DMS114 treated with DMSO at 0.1 percent for 48 hours (cell line): ENCODE measurements around the gene DNMT3A.
A peak's percentile ranks its signal among the peaks of the same experiment; 100 is the strongest.

Source experiments
- DNase-seq: peaks from one replicate; lab custom pipeline; 2025; ENCODE audit not compliant: unreplicated experiment; lab: John Stamatoyannopoulos, UW

DNMT3A gene

DNA sequence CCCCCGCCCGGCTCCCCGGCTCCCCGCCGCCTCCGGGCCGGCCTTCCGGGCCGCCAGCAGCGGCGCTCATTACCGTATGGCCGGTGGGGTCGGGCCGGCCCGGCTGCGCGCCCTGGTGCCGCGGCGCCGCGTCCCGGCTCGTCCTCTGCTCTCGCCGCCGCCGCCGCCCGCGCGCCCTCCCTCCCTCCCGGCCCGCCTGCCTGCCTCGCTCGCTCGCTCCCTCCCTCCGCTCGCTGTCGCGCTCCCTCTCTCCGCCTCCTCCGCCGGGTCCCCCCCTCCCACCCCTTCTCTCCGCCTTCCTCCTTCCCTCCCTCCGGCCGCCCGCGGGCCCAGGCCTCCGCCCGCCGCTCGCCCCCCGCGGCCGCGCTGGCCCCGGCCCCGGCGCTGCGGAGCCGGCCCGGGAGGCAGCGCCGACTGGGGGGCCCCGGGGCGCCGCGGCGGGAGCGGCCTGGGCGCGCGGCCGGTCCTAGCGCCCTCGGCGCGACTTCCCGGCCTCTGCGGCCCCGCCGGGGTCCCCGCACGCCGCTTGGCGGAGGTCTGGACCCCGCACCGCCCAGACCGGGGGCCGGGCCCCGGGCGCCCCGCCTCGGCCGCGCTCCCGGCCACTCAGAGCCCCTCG lies at the start of gene DNMT3A:
Gene DNMT3A, minus strand, starts transcription at position 173 of the 619 bp plus-strand sequence. CDS start 27,941 bp downstream, outside the sequence.
- DNase-seq = peak; percentile 7

DNA sequence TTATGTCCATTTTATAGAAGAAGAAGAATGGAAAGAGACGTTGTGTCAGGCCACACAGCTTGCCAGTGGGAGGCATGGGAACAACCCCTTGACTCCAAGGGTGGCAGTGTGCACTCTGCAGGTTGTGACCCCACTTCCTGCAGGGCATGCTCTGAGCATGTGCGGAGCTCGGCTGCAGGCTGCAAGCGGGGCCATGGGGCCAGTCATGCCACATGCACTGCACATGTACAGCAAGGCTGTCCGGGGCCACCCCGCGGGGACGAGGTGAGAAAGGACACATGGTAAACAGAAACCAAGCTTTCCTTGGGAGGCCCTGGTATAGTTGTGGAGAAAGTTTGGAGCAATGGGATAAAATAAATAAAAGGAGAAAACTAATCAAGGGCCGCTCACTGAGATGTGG lies 47.4 kb upstream of the DNMT3A start:
- no peak for DNase-seq

- no peak for DNase-seq
Observed at GRCh38 chr2:25388491-25388890, 46.8 kb upstream of the DNMT3A start.

DNA sequence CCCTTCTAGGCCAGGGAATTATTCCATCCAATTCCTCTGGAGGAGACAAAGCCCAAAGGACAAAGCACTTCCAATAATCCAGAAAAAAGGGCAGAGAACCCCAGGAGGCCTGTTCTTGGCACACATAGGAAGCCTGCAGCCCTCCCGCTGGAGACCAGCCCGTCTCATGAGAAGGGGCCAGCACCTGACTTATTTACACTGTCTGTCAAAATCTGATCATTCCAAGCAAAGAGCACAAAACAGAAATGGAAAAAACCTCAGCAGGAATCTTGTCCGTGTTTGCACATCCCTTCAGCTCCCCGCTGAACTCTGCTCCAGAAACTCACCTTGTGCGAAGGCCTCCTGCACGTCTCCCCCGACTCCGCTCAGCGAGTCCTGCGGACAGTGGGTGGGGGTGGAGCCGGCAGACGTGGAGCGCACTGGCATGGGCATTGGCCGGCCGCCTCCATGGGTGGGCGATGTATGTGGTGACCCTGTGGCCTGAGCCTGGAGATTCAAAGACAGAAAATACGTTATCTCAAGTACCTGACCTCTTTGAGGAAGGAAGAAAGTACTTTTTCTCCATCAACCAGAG lies 46.2 kb upstream of the DNMT3A start:
- DNase-seq = no peak

DNA sequence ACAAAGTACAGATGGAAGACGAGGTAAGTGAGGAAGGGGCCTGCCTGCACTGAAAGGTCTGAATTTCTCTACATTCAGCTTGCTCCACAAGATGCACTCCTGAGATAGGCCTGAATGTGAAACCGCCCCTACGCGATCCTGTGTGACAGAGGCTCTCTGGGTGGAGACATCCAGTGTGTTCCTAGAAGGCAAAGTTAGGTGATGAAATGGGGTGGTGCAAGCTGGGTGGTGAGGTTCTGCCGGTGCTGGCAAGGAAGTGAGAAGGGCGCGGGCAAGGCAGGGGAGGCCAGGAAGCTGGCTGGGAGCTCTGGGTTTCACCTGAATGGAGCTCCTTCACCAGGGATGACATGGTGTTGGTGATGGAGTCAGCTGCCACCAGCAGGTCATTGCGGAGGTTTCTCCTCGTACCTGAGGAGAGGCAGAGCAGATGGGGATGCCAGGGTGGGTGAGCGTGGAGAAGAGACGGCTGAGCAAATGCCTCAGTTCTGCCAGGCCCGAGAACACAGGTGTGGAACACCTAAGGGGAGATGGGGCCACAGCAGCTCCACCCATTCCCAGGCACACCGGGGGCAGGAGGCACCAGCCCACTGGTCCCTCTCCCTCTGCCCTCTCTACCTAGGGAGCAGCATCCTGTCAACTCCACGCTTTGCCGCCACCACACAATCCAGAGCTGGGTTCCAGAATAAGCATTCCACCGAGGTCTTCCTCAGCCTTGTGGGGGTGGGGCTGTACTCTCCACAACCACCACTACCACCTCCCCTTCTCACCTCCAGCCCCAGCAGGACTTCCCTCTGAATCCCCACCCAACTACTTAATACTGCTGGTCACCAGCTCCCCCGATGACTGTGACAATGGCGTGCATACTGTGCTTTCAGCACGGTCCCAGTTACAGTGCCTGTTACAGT lies 45.5 kb upstream of the DNMT3A start:
- no peak for DNase-seq

- DNase-seq = no peak
Observed at GRCh38 chr2:25385910-25386309, 44.2 kb upstream of the DNMT3A start.

- no peak for DNase-seq
Observed at GRCh38 chr2:25383806-25384205, 42.1 kb upstream of the DNMT3A start.

DNA sequence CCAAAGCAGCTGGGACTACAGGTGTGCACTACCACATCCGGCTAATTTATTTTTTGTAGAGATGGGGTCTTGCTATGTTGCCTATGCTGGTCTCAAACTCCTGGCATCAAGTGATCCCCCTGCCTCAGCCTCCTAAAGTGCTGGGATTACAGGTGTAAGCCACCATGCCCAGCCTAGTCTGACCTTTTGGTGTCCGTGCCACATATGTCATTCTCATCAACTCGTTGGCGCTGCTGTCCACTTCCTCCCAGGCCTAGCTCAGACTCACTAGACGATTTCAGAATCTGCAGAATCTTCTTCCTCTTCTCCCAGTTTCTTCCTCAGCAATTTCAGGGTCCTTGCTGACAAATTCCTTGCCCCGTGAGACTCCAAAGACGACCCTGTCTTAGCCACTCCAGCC lies 39.8 kb upstream of the DNMT3A start:
- DNase-seq = no peak

DNA sequence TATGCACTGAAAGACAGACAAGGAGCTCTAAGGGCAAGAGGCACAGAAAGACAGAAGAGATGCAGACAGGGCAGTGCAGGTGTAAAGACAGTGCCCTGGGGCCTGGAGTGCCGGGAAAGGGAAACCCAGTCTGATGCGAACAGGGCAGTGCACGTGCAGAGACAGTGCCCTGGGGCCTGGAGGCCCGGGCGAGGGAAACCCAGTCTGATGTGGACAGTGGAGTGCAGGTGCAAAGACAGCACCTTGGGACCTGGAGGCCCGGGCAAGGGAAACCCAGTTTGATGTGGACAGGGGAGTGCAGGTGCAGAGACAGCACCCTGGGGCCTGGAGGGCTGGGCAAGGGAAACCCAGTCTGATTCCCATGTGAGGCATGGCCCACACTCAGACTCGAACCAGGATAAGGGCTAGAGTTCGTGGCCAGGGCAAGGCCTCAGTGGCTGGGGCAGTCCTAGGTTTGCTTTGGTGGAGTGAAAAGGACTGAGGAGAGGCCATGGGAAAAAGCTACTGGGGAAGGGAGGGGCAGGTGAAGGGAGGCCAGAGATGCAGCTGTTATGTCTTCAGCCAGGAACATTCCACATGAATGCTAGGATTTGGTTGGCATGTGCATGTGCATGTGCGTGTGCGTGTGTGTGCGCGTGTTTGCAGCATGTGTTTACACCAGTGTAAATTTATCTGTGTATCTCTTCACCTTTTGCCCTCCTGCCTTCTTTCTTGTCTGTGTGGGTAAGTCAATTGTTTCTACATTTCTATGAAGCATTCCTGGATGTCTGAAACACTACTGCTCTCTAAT lies 39.1 kb upstream of the DNMT3A start:
- DNase-seq = no peak

GRCh38 chr2:25380023-25380422 lies 38.3 kb upstream of the DNMT3A start:
- no peak for DNase-seq

DNA sequence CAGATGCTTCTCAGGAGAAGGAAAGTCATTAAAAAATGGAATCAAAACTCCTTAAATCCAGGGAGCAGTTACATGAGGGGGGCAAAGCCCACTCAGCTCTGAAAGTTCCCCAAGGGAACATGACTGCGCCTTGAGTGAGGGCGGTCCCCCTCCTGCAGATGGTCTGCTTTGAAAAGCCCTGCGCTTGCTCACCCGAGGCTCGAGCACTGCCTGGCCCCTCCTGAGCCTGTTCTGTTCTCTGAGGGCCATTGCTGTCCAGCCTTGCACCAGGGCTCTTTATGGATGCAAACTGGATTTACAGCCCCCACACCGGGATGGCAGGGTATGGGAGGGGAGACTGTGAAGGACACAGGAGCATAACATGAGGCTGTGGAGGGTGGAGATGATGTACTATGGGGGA lies 37.8 kb upstream of the DNMT3A start:
- DNase-seq = no peak

DNA sequence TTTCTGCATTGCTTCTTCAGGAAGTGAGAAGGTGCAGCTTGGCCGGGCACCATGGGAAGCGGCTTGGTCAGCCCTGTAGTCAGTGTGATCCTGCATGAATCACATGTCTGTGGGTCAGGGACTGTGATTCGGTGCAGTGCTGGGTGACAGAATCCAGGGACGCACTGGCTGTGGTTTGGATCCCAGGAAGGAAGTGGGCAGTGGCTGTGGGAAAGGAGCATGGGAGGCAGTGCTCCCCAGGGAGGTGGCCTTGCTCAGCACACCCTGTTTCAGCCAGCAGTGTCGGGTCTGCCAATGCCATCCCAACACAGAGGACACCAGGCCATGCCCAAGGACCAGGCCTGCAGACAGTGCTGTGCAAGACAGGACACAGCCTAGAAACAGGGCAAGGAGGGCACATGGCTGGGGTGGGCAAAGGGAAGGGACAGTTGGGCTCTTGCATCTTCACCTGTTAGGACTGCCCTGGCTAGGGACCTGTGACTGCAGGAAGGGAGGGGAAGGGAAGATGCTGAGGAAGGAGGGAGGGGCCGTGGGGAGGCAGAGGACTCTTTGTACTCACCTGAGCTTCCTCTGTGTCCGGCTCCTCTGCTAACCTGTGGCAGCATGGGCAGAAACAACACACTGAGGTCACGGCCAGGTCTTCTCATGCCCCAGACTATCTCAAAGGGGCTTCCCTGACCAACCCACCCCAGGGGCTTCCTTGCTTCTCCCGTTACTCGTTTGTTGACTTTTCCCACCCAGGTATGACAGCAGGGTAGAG lies 37.2 kb upstream of the DNMT3A start:
- DNase-seq = no peak

DNA sequence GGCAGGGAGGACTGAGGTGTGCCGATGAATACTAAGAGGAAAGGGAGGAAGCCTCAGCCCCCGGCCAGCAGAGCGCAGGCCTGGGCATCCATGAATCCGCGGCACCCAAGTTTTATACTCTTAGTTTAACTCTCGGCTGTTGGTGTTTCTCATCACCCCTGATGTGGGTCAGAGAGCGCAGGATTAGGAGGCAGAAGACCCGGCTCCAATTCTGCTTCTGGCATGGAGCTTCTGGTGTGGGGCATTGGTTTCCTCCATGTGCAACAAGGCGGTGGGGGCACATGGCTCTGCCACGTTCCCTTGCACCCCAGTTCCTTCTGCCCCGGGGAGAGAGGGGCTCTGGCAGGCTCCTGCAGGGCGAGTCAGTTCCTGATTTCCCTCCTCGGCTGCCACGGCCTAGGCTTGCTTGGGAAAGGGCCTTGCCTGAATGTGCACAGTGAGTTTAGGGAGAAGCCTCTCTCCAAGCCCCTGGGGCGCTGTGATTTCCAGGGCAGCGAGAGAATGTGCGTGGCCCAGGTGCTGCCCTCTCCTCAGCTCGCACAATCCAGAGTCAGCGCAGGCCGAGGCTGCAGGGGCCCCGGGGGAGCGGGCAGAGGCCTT lies 36.2 kb upstream of the DNMT3A start:
- DNase-seq = no peak

DNA sequence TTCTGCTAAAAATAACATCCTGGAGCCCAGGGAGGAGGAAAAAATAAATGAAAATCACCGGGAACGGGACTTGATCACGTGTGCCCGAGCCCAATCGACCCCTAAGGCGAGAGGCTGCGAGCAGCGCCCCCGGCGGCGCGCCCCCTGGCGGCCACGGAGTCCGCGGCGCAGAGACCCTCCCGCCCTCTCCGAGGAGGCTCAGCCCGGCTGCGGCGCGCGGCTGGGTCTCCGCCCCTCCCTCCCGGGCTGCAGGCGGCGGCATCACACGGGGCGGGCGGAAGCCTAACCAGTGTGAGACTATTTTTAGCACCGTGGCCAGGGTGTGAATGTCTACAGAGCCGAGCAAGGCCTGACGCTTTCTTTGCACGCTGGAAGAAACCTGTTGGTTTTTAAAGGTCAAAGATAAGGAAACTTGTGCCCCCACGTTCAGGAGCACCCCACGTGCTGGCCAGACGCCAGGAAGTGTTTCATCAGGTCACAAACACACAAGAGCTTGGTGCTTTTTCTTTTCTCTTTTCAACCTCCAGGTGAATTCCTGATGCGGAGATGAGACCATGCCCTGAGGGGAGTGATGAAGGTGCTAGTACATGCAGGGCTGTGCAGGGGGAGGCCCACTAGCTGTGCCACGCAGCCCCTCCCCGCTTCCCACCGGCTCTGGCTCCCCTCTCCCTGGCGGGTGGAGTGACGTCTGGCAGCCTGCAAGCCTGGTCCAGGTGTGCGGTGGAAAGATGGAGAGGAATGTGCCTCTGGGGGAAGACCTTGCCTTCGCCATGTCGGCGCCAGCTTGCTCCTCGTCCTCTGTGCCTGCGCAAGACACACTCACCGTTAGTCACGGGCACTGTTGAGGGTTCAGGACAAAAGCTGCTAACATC lies 35.3 kb upstream of the DNMT3A start:
- peak; percentile 37 for DNase-seq

DNA sequence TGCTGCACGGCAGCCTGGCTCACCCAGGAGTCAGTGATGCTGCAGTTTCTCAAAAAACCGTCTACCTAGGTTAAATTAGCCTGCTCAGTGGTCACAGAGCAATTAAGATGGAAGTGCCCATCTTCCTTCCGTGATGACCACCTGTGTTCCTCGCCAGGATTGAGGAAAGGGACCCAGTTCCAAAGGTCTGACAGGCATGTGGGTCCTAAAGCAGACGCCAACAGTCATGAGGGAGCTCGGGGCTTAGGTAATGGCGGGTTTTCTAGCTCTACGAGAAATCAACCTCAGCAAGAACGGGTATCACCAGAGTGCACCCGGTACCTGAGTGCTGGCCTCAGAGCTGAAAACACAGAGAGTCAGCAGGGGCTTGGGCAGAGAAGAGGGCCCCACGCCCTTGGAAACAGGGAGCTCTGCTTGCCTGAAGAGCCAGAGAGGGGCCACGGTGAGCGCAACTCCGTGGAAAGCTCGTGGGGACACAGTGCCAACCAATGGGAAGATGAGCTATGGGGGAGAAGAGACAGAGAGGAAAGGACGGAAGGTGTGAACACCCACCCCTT lies 34.3 kb upstream of the DNMT3A start:
- no peak for DNase-seq

GRCh38 chr2:25375371-25375988 lies 33.8 kb upstream of the DNMT3A start:
- no peak for DNase-seq

DNA sequence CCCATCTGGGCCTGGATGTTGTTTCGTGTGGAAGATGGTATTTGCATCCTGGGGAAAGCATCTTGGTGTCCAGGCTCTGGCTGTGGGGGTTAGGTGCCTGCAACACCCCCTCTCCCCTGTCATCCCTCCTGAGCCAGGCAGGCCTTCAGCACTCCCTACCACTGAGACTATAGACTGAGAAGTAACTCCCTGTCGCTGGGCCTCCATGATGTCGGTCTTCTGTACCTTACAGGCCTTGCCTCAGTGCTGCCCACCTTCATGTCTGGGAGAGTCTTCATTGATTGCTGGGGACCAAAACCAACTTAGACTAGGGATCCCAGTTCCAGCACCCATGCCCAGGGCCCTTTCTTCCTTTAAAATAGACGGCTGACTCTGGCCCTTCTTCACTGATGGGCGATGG lies 33.1 kb upstream of the DNMT3A start:
- DNase-seq = no peak

- no peak for DNase-seq
Observed at GRCh38 chr2:25374411-25374810, 32.7 kb upstream of the DNMT3A start.
